Mononuclear cell (primary cell): ENCODE results near the gene NAA40. TPM values are rescaled to one million over a fixed set of nuclear protein-coding genes. Genes with fewer than 3 reads are reported as not detected.

ENCODE experiments used
- H3K27me3 ChIP-seq: 2 replicates; pipeline ENCODE4 v1.6.0; 2011; ENCODE audit warnings: low read length, control low read depth; ENCODE audit not compliant: insufficient read depth
- H3K4me1 ChIP-seq: 2 replicates; pipeline ENCODE4 v1.5.1; 2011; ENCODE audit warnings: mild to moderate bottlenecking, low read length, control low read depth; ENCODE audit not compliant: insufficient read depth
- H3K4me3 ChIP-seq: 2 replicates; pipeline ENCODE4 v1.5.1; 2011; ENCODE audit warnings: mild to moderate bottlenecking, low read length, moderate library complexity
- H3K9me3 ChIP-seq: 2 replicates; pipeline ENCODE4 v1.5.1; 2011; ENCODE audit warnings: low read depth, mild to moderate bottlenecking, control low read depth, low read length
- total RNA-seq: library from RNA; depleted of rRNA; stranded (reverse); fragments of >200 nt; gene quantifications from one replicate; pipeline ENCODE4 v1.2.3, GENCODE V29; 2012

The NAA40 gene
- total RNA-seq, 1 donor: 5.2 TPM

GRCh38 chr11:64000740-64001483, 62.1 kb downstream of the NAA40 start:
- H3K9me3 ChIP-seq: no peaks in the 10 kb centered on the region
- peaks cover 24% of the 10 kb centered on the region for H3K4me1 ChIP-seq
- no peak overlapping the region for H3K4me3 ChIP-seq
- peaks cover 10% of the 10 kb centered on the region for H3K27me3 ChIP-seq

GRCh38 chr11:64001484-64002420, 63.0 kb downstream of the NAA40 start:
- Histone ChIP-seq H3K4me3 (no peak overlapping the region), H3K27me3 (peaks cover 13% of the 10 kb centered on the region), H3K9me3 (no peaks in the 10 kb centered on the region), H3K4me1 (peaks cover 24% of the 10 kb centered on the region)

- H3K27me3 ChIP-seq: peaks cover 15% of the 10 kb centered on the region
- no peaks in the 10 kb centered on the region for H3K9me3 ChIP-seq
- H3K4me3 ChIP-seq: no peak overlapping the region
- peaks cover 30% of the 10 kb centered on the region for H3K4me1 ChIP-seq
These were observed 65.2 kb downstream of the NAA40 start for GRCh38 chr11:64003807-64004589.

- no peak overlapping the region for H3K4me3 ChIP-seq
- H3K4me1 ChIP-seq: peaks cover 25% of the 10 kb centered on the region
- peaks cover 15% of the 10 kb centered on the region for H3K27me3 ChIP-seq
These were observed 65.8 kb downstream of the NAA40 start for GRCh38 chr11:64004590-64004984.

GRCh38 chr11:64005691-64006090, 66.9 kb downstream of the NAA40 start:
- no peak overlapping the region for H3K4me3 ChIP-seq
- peaks cover 15% of the 10 kb centered on the region for H3K27me3 ChIP-seq
- peaks cover 16% of the 10 kb centered on the region for H3K4me1 ChIP-seq
- no peaks in the 10 kb centered on the region for H3K9me3 ChIP-seq

More at GRCh38 chr11:64004590-64004984, 65.8 kb downstream of the NAA40 start:
- no peaks in the 10 kb centered on the region for H3K9me3 ChIP-seq

GRCh38 chr11:64006398-64006797, 67.6 kb downstream of the NAA40 start:
- no peaks in the 10 kb centered on the region for H3K9me3 ChIP-seq
- peaks cover 12% of the 10 kb centered on the region for H3K4me1 ChIP-seq
- peaks cover 8% of the 10 kb centered on the region for H3K27me3 ChIP-seq
- no peak overlapping the region for H3K4me3 ChIP-seq

Other genes starting within 250 kb of the NAA40 start
- 2.6 TPM for gene ZFTA, start 170.2 kb upstream of the NAA40 start, total RNA-seq
- gene SPINDOC, start 125.5 kb upstream of the NAA40 start, total RNA-seq: 3.0 TPM
- gene MARK2, start 99.9 kb upstream of the NAA40 start, total RNA-seq: 19.4 TPM
- not detected for gene RCOR2, start 21.8 kb upstream of the NAA40 start, total RNA-seq
- gene COX8A, start 35.6 kb downstream of the NAA40 start, total RNA-seq: 173 TPM
- gene OTUB1, start 47.4 kb downstream of the NAA40 start, total RNA-seq: 33.6 TPM
- not detected for gene FLRT1, start 96.9 kb downstream of the NAA40 start, total RNA-seq
- gene MACROD1, start 227.1 kb downstream of the NAA40 start, total RNA-seq: 4.0 TPM
- 36.8 TPM for gene STIP1, start 247.2 kb downstream of the NAA40 start, total RNA-seq